GM10266 (cell line): ENCODE data around the gene CHAMP1.
"Not testable (repeated sequence)": the region's sequence is repeated elsewhere in the genome, so short reads cannot be mapped to it uniquely, and the experiment has no call there.

Source experiments
- DNase-seq: peaks from one replicate; pipeline ENCODE4 v3.0.0; 2012; ENCODE audit errors: extremely low spot score
- TF ChIP-seq, protein P1 (sequence below): IDR thresholded peaks from 2 replicates; pipeline ENCODE4 v1.5.1; 2012; ENCODE audit warnings: mild to moderate bottlenecking, low read depth; ENCODE audit not compliant: control insufficient read depth, insufficient read depth; ENCODE audit errors: missing control alignments

The CHAMP1 gene

GRCh38 chr13:114321256-114321655, 7.0 kb downstream of the CHAMP1 start:
- no peak for DNase-seq
- TF ChIP-seq, protein P1, sequence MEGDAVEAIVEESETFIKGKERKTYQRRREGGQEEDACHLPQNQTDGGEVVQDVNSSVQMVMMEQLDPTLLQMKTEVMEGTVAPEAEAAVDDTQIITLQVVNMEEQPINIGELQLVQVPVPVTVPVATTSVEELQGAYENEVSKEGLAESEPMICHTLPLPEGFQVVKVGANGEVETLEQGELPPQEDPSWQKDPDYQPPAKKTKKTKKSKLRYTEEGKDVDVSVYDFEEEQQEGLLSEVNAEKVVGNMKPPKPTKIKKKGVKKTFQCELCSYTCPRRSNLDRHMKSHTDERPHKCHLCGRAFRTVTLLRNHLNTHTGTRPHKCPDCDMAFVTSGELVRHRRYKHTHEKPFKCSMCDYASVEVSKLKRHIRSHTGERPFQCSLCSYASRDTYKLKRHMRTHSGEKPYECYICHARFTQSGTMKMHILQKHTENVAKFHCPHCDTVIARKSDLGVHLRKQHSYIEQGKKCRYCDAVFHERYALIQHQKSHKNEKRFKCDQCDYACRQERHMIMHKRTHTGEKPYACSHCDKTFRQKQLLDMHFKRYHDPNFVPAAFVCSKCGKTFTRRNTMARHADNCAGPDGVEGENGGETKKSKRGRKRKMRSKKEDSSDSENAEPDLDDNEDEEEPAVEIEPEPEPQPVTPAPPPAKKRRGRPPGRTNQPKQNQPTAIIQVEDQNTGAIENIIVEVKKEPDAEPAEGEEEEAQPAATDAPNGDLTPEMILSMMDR: no peak

DNA sequence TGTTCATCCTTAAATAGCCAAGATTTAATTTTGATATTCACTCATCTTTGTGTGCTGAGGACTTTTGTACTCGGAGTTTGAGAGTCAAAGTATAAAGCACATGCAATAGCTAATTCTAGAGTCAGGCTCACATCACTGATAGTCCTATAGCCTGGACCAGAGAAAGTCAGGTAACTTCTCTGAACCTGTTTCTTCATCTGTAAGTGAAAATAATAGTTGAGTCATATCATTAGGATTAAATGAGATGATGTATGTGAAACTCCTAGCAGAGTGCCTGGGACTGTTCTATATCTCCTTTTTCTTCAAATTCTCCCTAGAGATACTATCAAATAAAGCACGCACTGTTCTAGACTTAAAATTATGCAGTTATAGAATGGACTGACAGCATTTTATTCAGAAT, 9.0 kb downstream of the CHAMP1 start:
- no peak for DNase-seq

DNA sequence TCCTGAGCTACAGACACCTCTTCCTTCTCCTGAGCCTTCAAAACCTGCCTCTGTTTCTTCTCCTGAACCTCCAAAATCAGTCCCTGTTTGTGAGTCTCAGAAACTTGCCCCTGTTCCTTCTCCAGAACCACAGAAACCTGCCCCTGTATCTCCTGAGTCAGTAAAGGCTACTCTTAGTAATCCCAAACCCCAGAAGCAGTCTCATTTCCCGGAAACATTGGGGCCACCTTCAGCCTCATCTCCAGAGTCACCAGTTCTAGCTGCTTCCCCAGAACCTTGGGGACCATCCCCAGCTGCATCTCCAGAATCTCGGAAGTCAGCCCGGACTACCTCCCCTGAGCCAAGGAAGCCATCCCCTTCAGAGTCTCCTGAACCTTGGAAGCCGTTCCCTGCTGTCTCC, 10.0 kb downstream of the CHAMP1 start:
- no peak for DNase-seq
- TF ChIP-seq, protein P1: no peak

More for the DNA sequence above, 9.0 kb downstream of the CHAMP1 start:
- TF ChIP-seq, protein P1: no peak

- TF ChIP-seq, protein P1: no peak
- no peak for DNase-seq
These were observed 11.4 kb downstream of the CHAMP1 start for GRCh38 chr13:114325729-114326128.

DNA sequence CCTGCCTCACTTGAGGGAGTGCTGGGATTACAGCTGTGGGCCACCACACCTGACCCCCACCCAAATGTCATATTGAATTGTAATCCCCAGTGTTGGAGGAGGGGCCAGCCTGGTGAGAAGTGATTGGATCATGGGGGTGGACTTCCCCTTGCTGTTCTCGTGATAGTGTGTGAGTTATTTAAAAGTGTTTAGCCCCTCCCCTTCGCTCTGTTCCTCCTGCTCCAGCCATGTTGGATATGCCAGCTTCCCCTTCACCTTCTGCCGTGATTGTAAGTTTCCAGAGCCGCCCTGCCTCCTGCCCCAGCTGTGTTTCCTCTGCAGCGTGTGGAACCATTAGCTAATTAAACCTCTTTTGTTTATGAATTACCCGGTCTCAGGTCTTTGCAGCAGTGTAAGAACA, 13.7 kb downstream of the CHAMP1 start:
- TF ChIP-seq, protein P1: no peak
- DNase-seq: no peak

DNA sequence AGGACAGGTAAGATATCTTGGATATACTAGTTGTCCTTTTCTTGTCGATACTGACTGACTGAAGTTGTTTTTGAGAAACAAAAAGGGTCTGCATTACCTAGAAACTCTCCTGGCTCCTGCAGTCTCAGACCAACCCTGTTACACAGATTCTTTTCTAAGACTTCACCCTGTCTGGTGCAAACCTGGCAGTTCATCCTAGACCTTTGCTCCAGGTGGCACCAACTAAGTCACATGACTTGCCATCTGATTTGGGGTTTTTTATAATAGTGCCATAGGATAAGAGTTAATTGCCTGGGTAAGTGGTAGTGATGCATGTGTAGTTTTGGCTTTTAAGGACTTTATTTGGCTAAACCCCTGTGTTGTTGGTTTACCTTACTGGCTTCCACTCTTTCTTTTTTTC, 14.3 kb downstream of the CHAMP1 start:
- TF ChIP-seq, protein P1: no peak
- DNase-seq: no peak

DNA sequence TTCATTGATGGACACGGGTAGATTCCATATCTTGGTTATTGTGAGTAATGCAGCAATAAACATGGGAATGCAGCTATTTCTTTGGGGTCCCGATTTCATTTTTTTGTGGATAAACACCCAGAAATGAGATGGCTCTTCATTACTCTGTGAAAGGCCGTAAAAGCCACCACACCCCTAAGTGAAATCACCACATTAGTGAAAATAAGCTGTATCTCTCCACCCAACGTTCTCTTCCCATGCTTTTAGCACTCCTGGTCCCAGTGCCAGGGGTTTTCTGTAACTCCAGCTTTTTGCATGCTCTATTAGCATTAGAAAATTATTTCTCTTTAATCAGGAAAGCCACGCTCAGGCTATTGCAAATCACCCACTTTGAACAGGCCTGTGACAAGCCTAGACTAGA, 15.8 kb downstream of the CHAMP1 start:
- no peak for DNase-seq
- TF ChIP-seq, protein P1: no peak

DNA sequence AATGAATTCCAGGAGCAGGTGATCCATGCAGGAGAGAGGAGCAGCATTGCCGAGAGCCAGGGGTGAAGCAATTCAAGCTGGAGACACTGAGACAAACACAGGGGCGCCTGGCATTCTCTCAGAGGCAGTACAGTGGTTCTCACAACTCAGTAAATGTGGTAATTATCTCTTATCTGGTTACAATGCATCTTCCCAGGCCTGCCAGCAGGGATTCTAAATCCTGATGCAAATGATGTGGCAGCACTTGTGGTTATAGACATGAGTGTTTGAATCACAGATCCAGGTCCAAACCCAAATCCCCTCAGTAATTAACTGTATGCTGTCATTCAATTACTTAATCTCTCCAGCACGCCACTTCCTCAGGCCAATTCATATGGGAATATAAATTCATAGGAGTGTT, 19.6 kb downstream of the CHAMP1 start:
- DNase-seq: not testable (repeated sequence)
